NCI-H2196 (cell line): ENCODE measurements around the gene CTNNA3.

Source experiments
- DNase-seq: peaks from one replicate; lab custom pipeline; 2025; ENCODE audit not compliant: unreplicated experiment; lab: John Stamatoyannopoulos, UW

The CTNNA3 gene

DNA sequence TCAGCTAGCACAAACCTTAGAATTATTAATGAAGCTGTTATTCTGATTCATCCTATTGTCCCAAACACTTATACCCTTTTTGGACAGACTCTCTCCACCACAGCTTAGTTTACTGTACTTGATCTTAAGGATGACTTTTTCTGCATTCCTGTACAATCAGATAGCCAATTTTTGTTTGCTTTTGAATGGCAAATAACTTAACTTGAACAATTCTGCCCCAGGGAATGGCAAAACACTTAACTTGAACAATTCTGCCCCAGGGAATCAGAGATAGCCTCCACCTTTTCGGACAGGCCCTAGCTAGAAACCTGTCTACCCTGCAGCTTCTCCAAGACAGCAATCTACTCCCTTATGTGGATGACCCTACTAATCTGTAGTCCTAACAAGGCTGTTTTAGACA, 1438.2 kb downstream of the CTNNA3 start:
- no peak for DNase-seq

DNA sequence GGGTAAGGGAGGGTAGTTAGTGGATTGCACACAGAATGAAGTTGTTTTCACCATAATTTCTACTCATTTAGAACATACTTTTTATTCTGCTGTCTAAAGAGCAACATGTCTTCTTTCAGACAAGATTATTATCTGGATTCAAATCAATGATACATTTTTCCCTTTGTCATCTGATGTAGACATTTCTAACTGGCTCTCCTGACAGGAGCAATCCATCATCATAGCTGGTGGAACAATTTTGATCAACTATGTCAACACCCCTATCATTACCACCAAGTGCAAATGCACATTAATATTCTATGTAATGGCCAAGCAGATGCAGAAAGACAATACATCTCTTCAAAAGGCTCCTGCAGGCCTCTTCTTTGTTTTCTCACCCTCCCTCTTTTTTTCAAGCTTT, 1443.0 kb downstream of the CTNNA3 start:
- DNase-seq: no peak

DNA sequence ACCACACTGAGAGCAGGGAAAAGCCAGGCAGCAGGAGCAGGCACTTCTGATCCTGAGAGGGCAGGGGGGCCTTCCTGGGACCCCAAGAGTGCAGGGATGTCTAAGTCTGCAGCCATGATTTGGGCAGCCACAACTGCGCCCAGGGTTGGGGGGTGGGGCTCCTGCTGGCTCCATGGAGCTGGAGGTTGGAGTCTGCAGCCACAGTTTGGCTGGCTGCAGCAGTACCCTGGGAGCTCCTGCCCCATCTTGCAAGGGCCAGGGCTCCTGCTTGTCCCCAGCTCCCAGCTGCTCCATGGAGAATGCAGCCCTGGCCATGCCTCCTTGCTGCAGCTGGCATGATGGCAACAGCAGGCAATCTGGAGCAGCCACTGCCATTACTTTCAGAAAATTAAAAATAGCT, 1449.8 kb downstream of the CTNNA3 start:
- DNase-seq: no peak

DNA sequence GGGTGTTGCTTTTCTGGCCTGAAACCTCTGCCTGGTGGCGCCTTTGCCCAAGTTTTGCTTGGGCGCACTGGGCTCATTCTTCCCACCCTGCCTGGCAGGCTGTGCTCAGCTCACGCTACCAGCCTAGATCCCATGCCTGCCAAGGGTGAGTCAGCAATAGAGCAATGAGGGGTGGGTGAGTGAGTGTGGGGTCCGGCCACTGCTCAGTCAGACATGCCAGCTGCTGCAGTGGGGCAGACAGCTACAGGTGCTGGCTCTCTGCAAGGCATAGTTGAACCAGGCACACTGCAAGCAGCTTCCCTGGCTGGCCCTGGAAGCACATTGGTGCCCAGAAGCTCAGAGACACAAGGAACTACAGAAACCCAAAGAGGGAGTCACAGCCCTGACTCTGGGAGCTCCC, 1451.0 kb downstream of the CTNNA3 start:
- DNase-seq: no peak

DNA sequence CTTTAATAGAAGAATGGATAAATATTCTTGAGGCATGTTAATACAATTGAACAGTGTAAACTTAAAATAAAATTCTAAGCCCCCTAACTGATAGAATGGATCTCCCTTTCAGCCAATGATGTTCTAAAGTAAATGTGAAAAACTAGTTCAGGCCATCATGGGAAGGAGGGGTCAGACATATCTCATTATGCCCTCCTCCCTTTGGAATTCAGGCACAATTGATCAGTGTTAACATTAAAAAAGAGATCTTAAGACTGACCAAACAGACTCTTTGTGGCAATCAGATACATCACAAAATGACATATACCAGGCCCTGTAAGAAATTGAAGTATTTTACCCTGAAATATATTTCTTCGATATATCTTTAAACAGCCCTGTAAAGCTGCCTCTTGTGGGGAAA, 1453.1 kb downstream of the CTNNA3 start:
- no peak for DNase-seq

DNA sequence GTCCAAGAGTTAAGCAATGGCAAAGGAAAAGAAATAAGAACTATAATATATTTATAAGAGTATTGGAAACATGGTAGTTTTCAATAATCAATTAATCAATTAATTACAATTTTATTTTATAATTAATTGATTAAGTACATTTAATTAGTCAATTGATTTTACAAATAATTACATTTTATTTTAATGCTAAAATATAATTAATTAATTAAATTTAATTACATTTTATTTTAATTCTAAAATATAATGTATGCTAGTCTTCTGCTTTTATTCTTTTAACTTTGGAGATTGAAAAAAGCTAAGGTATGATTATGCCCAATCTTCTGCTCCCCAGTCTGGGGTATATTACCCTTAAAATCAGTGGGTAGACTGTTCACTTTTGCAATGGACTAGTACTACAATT, 1456.9 kb downstream of the CTNNA3 start:
- no peak for DNase-seq

DNA sequence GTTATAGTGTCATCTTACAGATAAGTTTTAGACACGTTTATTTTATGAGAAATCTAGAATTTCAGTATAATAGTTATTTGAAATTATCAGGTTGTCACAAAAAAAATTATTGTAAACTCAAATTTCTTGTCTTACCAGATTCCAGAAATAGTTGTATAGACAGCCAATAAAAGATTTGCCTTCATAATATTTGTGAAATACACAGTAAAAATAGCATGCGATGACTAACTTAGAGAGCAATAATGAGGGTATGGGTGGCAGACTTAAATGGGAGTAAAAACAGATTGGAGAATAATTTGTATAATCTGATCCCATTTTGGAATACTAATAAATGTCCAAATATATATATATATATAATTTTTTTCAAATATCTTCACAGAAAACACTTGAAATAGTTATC, 1457.7 kb downstream of the CTNNA3 start:
- no peak for DNase-seq

DNA sequence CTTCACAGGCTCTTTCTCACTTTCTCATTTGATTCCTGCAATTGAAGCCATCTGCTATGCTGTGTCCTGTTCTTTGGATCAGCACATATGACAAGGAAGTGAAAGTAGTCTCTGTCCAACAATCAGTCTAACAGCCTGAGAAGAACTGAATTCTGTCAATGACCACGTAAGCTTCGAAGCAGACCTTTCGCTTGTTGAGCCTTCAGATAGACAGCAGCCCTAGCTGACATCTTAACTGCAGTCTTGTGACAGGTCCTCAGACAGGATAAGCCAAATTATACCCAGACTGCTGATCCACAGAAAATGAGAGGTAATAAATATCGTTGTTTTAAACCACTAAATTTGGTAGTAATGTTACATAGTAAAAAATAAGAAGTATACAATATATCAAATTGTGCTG, 1461.1 kb downstream of the CTNNA3 start:
- DNase-seq: no peak

DNA sequence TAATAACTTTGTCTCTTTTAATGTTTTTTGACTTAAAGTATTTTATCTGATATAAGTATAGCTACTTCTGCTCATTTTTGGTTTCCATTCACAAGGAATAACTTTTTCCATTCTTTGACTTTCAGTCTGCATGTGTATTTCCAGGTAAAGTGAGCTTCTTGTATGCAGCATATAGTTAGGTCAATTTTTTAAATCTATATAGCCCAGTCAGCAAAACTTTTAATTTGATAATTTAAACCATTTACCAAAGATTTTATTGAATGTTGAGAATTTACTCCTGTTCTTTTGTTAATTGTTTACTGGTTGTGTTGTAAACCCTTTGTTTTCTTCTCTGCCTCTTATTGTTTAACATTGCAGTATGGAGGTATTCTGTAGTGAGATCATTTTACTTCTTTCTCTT, 1467.1 kb downstream of the CTNNA3 start:
- DNase-seq: no peak

DNA sequence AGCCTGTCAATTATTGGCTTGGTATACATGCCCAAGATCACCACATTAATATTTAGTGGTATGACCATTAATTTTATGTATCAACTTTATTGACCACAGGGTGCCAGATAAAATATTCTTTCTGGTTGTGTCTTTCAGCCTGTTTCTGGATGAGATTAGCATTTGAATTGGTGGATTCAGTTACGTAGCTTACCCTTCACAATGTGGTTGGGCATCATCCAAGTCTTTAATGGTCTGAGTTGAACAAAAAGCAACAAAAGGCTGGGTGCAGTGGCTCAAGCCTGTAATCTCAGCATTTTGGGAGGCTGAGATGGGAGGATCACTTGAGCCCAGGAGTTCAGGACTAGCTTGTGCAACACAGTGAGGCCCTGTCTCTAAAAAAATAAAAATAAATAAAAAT, 1472.3 kb downstream of the CTNNA3 start:
- DNase-seq: no peak

DNA sequence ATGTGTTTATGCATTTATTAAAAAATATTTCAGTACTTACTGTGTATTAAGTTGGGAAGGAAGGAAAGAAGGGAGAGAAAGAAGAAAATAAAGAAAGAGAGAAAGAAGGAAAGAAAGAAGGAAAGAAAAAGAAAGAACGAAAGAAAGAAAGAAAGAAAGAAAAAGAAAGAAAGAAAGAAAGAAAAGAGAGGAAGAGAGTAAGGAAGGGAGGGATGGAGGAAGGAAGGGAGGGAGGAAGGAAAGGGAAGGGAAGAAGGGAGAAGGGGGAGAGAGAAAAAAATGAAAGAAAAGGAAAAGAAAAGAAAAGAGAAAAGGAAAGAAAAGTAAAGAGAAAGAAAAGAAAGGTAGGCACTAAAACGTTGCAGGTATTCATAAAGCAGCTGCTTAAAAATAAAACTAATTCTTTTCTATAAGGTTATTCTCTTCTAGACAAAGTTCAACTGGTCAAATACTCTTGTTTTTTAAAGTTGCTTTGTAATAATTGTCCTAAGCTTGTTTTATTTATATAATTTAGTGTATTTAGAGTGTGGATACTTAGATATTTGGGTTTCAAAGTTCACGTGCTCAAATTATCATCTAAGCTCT, 1473.4 kb downstream of the CTNNA3 start:
- DNase-seq: no peak

DNA sequence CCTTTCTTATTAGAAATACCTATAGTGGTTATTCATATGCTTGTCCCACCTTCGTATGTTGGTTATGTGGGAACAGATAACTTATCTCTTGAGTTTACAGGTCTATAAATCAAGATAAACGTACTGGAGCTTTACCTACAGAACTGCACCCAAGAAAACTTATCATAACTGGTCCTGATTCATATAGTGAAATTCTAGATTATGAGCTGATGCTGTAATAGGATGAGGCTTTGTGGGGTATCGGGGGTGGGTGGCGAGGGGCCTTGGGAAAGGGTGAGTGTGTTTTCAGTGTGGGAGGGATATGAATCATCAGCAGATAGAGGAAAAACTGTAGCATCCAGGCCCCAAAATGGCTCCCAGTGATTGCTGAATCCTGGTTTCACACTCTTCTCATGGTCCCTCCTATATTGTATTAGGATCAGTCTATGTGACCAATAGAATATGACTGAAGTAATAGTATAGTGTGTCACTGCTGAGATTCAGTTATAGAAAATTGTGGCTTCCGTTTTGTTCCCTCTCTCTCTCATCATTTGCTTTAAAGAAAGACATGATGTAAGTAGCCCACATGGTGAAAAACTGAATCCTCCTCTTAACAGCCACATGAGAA, 1476.9 kb downstream of the CTNNA3 start:
- DNase-seq: no peak

DNA sequence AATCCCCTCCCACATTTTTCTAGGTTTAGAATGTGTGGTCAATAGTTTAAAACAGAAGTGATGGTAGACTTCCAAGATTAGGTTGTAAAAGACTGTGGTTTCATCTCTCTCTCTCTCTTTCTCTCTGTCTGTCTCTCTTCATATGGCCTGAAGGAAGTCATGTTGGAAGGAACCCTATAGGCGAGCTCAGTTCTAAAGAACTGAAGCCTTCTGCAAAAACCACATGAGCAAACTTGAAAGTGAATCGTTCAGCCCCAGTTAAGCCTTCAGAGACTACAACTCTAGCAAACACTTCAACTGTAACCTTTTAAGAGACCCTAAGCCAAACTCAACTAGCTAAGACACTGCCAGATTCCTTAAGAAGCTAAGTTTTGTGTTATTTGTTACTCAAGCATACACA, 1477.7 kb downstream of the CTNNA3 start:
- no peak for DNase-seq

DNA sequence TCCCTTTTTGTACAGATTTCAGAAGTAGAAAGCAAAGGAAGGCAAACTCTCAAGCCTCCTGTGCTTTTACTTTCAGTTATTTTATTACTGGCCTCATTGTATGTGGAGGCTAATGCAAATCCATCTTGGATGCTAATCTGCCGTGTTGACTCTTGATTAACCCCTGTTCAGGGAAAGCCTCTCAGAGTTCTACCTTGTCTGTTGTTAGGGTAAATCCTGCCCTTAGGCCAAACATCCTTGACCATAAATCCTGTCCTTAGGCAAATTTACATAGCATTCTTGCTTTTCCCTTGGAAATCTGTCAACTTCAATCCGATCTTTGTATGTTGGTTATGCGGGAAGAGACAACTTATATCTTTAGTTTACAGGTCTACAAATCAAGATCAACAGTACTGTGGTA, 1480.1 kb downstream of the CTNNA3 start:
- no peak for DNase-seq

DNA sequence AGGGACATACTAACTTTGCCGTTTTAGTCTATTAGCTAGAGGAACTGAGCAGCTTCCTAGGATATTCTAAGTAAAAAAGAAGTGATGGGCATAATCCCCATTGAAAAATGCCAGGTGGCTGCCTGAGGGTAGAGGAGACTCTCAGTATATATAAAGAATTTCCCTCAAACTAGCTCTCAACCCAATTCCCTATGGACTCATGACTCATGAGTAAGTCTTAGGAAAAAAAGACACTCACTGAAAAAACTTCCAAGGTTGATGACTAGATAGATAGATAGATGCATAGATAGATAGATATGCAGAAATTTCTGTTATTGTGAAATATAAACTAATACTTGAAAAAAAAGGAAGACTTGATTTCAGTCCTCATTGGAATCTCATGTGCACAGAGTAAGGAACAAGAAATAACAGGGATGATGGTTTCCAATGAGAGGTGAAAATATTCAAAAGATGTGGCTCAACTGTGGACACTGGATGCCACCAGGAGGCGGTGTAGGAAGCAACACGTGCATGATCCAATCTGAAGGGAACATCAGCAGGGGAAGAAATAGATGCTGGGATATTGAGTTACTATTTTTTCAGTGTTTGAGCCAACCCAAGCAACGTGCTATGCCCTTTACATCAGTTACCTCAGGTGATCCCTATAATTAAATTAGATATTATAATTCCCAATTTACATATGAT, 1481.1 kb downstream of the CTNNA3 start:
- no peak for DNase-seq

DNA sequence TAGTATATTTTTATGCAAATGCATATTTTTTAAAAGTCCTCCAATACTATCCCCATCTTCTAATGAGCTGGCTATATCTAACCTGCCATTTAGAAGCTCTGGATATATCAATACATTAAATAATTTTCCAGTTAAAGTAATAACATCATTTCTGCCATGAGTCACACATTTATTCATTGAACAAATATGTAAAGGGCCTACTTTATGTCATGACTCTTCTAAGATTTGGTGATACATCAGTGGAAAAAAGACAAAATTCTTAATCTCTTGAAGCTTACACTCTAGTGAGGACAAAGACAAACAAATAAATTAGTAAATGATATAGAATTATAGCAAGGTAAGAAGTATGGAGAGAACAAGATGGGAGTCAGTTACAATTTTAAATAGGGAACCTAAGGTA, 1487.0 kb downstream of the CTNNA3 start:
- no peak for DNase-seq

DNA sequence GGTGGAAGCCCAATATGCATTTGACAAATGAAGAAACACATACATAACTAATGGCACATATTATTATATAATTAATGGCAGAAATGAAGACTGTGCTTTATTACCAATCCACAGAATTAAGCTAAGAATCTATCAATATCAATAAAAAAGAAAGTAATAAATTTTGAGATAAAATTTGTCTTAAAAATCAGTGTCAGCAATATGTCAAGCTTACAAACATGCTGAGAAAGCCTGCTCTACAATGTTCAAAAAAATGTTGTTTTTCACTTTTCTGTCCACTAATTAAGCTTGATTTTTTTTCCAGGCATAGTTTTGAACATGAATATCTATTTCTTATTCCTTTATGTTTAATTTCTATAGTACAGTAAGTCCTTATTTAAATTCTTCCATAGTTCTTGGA, 1491.2 kb downstream of the CTNNA3 start:
- DNase-seq: no peak

DNA sequence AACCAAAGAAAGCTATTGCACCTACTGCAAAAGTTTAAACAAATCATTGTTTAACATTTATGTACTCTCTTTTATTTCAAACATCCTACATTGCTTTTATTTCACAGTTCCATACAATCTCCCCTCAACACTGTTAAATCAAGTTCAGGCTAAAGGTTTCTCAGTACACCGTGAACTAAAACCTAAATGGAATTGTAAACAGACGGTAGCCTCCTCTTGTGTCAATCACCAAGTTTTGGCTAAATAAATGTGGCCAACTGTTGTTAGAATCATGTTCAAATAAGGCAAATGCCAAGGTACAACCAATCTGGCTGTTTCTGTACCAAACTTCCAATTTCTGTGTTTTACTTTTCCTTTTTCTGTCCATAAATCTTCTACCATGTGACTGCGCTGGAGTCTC, 1493.9 kb downstream of the CTNNA3 start:
- DNase-seq: no peak

DNA sequence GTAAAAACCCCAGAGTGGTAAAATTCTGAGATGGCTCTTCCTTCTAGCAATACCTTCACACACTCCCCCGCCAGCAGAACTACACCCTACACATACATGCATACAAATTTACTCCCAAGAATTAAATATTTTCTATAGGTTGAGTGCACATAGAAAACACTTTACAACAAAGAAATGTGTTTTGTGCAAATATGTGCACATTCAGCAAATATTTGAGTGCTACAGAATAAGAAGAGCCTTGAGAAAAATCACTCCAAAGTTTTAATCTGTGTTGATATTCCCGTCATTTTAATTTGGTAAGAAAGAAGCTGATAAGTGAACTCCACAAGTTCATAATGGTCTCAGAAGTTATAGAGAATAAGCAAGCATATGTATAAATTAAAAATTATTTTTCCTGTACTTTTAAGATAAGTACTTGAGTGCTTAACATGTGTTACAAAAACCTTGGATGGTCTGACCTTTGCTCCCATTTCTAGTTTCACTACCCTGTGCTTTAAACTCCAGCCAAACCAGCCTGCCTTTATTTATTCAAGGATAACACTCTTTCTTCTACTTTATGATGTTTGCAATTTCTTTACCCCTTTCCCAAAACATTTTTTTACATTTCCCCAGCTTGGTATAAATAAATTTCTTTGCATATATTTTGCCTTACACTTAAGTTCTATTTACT, 1503.7 kb downstream of the CTNNA3 start:
- DNase-seq: no peak

DNA sequence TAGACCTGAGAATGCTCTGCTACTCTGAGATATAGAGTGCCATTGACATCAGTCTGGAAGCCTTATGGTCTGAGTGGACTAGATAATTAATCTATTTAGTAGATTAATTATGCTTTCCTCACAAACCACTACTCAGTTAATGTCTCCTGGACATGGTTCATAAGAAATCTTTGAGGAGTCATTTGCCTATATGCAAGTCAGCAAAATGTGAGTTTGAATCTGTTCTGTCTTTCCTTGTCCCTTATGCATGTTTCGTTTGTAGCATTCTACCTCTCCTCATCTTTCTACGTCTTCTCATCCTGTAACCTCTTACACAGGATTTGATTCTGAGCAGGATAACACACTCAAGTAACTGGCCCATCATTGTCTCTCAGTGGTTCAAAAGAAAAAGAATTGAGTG, 1505.6 kb downstream of the CTNNA3 start:
- no peak for DNase-seq

DNA sequence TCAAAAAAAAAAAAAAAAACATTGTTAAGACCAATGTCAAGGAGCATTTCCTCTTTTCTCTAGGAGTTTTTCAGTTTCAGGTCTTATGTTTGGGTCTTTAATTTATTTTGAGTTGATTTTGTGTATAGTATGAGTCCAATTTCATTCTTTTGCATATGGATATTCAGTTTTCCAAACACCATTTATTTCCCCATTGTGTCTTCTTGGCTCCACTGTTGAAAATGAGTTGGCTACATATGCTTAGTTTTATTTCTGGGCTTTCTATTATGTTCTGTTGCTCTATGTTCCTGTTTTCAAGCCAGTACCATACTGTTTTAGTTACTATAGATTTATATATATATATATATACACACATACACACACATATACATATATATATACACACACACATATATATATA, 1506.7 kb downstream of the CTNNA3 start:
- no peak for DNase-seq

DNA sequence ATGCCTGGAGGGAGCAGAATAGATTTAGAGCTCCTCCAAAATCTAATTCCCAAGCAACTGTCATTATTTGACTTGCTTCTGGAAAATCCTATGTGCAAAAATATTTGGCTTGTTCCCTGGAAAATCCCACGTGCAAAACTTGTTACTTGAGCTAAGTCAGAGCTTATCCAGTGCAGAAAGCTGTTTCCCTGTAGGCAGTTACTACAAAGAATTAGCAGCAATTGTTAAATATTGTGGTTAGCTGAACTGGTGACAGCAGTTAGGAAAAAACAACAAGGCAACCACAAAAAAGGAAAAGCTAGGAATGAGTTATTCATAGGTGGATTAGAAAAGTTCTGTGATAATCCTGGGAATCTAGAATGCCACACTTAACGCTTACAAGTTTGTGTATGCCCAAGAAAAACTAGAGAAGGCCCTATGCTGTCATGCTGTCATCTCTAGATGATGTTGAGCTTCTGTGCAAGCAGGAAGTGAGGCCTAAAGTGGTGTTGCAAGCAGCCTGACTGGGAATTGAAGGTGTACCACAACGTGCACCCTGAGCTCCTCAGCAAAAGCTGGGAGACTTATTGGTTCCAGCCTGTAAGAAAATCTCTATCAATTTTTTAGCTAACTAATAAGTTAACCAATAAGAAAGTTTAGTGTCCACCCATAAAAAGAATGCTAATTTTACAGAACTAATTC, 1508.8 kb downstream of the CTNNA3 start:
- no peak for DNase-seq
